Measurements from ENCODE around the gene SLC12A7.
"Not testable (repeated sequence)": the region's sequence is repeated elsewhere in the genome, so short reads cannot be mapped to it uniquely, and the experiment has no call there.

The SLC12A7 gene

DNA sequence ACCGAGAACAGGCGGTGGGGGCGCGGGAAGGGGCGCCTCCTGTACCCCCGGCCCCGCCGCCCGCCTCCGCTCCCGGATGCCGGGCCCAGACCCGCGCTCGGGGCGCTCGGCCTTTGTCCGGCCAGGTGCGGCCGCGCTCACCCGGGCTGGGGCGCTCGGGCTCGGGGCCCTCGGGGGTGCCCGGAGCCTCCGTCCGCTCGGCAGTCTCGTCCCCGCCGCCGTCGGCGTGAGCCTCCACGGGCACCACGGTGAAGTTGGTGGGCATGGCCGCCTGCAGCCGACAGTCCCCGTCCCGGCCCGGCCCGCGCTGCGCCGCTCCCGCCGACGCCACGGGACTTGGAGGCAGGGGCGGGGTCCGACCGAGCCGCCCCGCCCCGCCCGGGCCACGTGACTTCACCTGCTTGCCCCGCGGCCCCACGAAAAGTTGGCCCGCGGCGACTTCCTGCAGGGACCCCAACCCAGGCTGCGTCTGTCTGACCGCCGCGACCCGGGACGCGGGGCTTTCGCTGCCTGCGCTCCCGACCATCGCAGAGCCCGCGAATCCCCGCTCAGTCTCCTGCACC, at the start of gene SLC12A7:
TSS of gene SLC12A7 (minus strand) at position 337 of the 563 bp plus-strand sequence. CDS start at position 265, 72 bp downstream.
- TF ChIP-seq, protein P1, sequence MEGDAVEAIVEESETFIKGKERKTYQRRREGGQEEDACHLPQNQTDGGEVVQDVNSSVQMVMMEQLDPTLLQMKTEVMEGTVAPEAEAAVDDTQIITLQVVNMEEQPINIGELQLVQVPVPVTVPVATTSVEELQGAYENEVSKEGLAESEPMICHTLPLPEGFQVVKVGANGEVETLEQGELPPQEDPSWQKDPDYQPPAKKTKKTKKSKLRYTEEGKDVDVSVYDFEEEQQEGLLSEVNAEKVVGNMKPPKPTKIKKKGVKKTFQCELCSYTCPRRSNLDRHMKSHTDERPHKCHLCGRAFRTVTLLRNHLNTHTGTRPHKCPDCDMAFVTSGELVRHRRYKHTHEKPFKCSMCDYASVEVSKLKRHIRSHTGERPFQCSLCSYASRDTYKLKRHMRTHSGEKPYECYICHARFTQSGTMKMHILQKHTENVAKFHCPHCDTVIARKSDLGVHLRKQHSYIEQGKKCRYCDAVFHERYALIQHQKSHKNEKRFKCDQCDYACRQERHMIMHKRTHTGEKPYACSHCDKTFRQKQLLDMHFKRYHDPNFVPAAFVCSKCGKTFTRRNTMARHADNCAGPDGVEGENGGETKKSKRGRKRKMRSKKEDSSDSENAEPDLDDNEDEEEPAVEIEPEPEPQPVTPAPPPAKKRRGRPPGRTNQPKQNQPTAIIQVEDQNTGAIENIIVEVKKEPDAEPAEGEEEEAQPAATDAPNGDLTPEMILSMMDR (conservative IDR thresholded peaks at IDR 0.05; ENCODE audit: low read length): no peak
- DNase-seq (ENCODE audit: low read depth): no peak
- peak within 1 kb of the TSS; percentile 64 for H3K4me3 ChIP-seq (ENCODE audit: low read length)

DNA sequence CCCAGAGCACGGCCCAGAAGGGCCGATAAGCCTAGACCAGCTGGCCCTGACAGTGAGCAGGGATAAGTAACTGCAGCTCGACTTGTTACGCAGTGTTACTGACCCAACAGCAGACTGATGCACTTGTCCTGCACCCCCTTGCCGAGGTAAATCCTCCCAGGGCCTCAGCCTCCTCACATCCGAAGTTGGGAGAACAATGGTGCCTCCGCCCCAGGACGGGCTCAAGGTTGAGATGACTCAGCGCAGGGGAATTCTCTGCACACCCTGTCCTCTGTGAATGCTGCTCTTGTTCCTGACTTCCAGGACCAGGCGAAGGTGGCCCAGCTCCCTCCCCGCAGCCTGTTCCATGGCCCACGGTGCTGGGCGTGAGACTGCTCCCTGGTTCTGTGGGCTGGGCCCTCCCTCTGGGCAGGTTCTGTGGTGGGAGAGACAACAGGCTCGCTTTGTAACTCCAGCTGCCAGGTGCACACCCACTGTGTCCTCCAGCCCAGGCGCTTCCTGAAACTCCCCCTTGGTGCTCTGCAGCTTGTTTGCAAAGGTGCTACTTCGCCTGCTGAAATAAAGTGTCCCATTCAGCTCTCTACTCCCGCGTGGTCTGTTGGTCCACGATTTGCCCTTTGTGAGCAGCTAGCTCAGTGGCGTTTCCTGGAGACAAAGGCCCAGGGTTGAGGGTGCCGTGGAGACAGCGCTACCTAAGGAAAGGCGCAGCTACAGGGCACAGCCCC, 49.4 kb upstream of the SLC12A7 start:
- H3K4me3 ChIP-seq (ENCODE audit: low read length): no peak overlapping the region
- TF ChIP-seq, protein P1 (conservative IDR thresholded peaks at IDR 0.05; ENCODE audit: low read length): no peak
- no peak for DNase-seq (ENCODE audit: low read depth)

DNA sequence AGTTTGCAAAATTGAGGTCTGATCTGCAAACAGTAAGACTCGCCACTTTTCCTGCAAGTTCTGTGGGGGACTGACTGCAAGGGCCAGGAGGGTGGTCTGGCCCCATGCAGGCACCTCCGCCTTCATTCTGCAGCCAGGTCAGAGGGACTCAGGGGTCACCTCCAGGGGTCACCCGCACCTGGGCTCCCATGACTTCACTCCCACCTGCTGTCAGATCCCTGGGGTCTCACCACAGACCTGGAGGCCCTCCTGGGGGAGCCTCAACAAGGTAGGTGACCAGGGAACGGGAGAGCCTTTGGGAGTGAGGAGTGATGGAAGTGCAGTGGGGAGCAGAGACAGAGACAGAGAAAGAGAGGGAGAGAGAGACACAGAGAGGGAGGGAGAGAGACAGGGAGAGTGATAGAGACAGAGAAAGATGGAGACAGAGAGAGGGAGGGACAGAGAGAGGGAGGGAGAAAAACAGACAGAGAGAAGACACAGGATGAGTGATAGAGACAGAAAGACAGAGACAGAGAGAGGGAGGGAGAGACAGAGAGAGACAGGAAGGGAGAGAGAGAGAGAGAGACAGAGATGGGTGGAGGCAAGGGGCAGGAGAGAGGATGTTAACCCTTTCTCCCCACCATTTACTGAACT, 48.0 kb upstream of the SLC12A7 start:
- TF ChIP-seq, protein P1 (conservative IDR thresholded peaks at IDR 0.05; ENCODE audit: low read length): no peak

DNA sequence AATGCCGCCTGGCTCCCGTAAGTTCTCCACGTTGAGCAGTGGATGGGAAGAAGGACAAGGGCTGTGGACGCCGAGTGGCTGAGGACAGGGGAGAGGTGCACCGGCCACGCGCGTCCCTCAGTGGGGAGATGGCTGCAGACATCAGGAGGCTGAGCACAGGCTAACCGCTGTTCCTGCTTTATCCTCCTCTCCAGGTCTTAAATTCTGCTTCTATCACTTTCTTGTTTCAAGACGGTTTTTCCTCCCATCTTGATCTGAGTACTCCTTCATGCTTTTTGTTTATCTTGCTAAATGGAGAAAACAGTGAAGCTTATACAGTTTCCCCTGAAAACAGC, 47.4 kb upstream of the SLC12A7 start:
- H3K4me3 ChIP-seq (ENCODE audit: low read length): no peak overlapping the region
- no peak for DNase-seq (ENCODE audit: low read depth)
- TF ChIP-seq, protein P1 (conservative IDR thresholded peaks at IDR 0.05; ENCODE audit: low read length): no peak

More for the DNA sequence above, 48.0 kb upstream of the SLC12A7 start:
- no peak overlapping the region for H3K4me3 ChIP-seq (ENCODE audit: low read length)
- DNase-seq (ENCODE audit: low read depth): no peak

DNA sequence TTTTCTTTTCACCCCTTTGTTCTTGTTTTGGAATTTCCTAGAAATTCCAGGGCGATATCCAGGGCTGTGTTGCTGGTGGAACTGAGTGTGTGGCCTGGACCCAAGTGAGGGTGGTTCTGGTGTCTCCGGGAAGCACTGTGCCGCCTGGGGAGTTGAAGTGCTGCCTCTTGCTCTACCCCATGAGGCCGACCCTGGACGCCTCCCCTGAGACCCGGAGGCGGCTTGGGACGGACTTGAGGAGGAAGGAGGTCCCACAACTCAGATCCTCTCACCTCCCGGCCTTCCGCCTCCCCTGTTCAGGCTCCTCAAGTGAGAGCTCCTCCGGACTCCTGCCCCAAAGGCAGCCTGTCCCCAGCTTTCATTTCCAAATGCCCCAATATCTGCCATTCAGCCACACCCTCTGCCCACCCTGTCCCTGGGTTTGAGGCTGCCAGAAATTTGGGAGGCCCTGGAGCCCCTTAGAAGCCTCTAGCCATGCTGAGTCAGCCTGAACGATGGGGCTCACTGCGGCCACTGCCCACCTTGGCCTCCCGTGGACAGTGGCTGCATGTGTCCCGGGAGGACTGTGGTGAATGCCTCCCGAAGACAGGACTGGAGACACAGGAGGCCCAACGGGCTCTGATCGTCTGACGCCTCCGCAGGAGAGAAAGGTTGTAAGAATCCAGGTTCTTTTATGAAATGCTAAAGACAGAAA, 46.9 kb upstream of the SLC12A7 start:
- H3K4me3 ChIP-seq (ENCODE audit: low read length): no peak overlapping the region
- TF ChIP-seq, protein P1 (conservative IDR thresholded peaks at IDR 0.05; ENCODE audit: low read length): no peak
- DNase-seq (ENCODE audit: low read depth): no peak

DNA sequence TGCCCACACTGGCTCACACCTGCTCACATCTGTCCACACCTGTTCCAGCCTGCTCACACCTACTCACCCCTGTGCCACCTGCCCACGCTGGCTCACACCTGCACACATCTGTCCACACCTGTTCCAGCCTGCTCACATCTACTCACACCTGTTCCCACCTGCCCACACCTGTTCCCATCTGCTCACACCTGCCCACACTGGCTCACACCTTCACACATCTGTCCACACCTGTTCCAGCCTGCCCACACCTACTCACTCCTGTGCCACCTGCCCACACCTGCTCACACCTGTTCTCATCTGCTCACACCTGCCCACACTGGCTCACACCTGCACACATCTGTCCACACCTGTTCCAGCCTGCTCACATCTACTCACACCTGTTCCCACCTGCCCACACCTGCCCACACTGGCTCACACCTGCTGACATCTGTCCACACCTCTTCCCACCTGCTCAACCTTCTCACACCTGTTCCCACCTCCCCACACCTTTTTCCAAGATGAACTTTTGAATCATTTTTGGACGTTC, 45.7 kb upstream of the SLC12A7 start:
- not testable (repeated sequence) for H3K4me3 ChIP-seq (ENCODE audit: low read length); DNase-seq (ENCODE audit: low read depth)

DNA sequence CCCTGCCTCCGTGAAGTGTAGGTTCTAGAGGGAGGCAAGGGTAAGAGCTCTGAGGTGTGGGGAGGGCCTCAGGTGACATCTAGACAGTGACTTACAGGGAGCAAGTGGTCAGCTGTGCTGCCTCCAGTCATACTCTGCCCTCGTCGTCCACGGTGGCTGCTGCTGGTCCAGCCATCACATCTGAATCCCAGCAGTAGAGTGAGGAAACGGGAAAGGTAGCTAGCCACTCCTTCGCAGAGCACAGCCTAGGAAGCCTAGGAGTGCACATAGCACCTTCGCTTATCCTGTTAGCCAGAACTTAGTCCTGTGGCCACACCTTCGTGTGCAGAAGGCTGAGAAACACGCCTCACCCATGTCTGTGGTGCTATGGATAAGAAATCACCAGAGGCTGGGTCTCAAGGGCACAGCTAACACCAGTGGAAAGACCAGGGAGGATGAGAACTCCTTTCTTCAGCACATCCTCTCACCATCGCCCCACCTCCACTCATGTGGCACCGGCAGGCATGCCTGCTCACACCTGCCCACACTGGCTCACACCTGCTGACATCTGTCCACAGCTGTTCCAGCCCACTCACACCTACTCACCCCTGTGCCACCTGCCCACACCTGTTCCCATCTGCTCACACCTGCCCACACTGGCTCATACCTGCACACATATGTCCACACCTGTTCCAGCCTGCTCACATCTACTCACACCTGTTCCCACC, 45.0 kb upstream of the SLC12A7 start:
- no peak overlapping the region for H3K4me3 ChIP-seq (ENCODE audit: low read length)
- DNase-seq (ENCODE audit: low read depth): no peak
- TF ChIP-seq, protein P1 (conservative IDR thresholded peaks at IDR 0.05; ENCODE audit: low read length): no peak
